Motor neuron (in vitro differentiated cells): ENCODE measurements around the gene RINL. TPM values are rescaled to one million over a fixed set of nuclear protein-coding genes. Genes with fewer than 3 reads are reported as not detected.

ENCODE experiments used
- ATAC-seq, 8 experiments: fragments of 200-7000 bp; cut with Tn5 transposase; replicated peaks in 6 of 8; 2 replicates each; pipeline ENCODE4 v1.8.0; 2021; ENCODE audit warnings: mild to moderate bottlenecking in 8 of 8, moderate library complexity in 8 of 8
- H3K27ac ChIP-seq, 2 donors: fragments of 250-450 bp; sonication (Bioruptor Pico); 2 replicates each; pipeline ENCODE4 v1.9.0; 2021; ENCODE audit warnings: antibody characterized with exemption in 2 of 2, mild to moderate bottlenecking in 2 of 2, moderate library complexity in 1 of 2
- H3K4me1 ChIP-seq, 2 donors: fragments of 250-450 bp; sonication (Bioruptor Pico); replicated peaks in 1 of 2; 2 replicates each; pipeline ENCODE4 v1.6.1; 2021; ENCODE audit warnings: antibody characterized with exemption in 2 of 2, mild to moderate bottlenecking in 2 of 2, moderate library complexity in 1 of 2
- H3K4me3 ChIP-seq, 5 donors: fragments of 250-450 bp; sonication (Bioruptor Pico); 2 replicates each; pipeline ENCODE4 v1.9.0; 2021; ENCODE audit warnings: antibody characterized with exemption in 5 of 5, mild to moderate bottlenecking in 5 of 5, moderate library complexity in 4 of 5
- WGBS, 10 experiments: fragments of 450-650 bp; shearing (Covaris generic); methylation state at CpG; one replicate each; pipeline ENCODE4 v1.0.0; 2022; 5-methylcytosine and 5-hydroxymethylcytosine counted together
- in situ Hi-C, 9 experiments: fragments of 400-800 bp; cut with MboI; loops; one replicate each; pipeline ENCODE4 v1.15.0; 2021; ENCODE audit warnings: low sequenced_read_pairs in 9 of 9, low pct_unique_long_range_greater_than_20kb in 2 of 9; ENCODE audit not compliant: unreplicated experiment in 9 of 9
- total RNA-seq, 8 experiments: library from RNA; unstranded; fragments of 300-600 nt; gene quantifications; 2 replicates each; pipeline versions ENCODE4 v1.2.3 to v1.2.4, GENCODE V29; 2022

The RINL gene
- total RNA-seq, 8 experiments from 2014 or later = 1.1 to 11.0 (median 3.3) TPM

DNA sequence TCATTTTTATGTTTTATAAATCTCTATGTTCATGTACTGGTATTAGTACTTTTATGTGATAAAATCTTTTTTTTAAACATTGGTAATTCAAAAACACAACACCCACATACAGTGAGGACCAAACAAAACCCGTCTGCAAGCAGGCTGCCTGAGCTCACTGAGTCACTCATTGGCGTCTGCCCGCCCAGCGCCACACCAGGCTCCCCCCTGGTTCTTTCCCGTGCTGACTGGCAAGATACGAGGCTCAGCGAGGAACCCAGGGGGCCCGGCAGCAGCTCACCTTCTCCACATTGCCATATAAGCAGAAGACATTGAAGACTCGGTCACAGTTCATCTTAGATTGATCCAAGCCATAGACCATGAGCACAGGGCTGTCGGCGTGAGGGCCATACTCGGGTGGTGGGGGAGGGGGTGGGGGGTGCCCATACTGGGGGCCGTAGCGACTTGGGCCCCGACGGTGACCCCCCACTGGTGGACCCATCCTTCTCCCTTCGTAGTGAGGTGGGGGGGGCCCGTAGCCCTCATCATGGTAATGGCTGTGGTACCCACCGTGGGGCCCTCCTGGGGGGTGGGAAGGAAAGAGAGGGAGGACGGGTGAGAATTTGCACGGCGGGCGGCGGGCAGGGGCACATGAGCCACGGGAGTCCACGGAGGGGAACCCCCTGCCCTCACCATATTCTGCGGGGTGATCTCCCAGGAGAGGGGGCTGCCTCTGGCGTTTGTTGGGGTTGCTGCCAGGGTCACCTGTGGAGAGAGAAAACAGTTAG lies 38.1 kb downstream of the RINL start:
- WGBS, 10 experiments = 80% methylated on average over 1 of the region's 28 CpGs; no CpG with 5 or more reads in 9 of the 10 experiments
- peak in 3 of 8 experiments; percentile 9 to 16 (median 15) for ATAC-seq
- Histone ChIP-seq H3K4me1 (no peaks in the 10 kb centered on the region), H3K4me3 (no peak overlapping the region), H3K27ac (no peak overlapping the region)
- in situ Hi-C loops = no loop called here

DNA sequence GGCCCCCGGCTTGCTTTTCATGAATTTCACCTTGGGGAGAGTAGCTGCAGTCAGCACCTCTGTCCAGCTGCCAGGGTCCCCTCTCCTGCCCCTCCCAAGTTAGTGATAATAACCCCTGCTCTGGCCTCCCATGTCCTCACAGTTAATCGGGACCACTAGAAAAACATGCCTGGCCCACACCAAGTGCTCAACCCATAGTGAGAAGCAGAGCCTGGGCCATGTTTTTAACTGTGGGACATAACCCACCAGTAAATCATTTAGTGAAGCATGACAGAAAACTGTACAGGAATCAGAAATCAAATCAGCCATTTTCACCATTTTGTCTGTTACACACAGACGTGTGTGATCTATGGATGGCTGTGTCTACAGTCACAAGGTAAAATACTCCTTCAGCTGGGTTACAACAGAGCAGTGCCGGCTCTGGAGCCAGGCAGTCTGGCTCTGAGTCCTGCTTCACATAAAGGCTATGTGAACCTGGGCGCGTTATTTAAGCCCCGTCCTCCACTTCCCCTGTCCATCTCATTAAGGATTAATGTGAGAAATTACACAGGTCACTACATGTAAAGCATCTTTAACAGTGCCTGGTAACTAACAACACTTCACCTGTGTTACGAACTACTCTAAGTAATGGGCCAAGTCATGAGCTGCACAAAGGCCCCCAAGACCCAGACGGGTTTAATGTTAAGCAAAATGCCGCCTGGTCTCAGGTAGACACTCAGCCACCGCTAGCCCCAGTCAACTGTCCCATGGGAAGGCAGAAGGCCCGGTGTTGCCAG lies 38.9 kb downstream of the RINL start:
- WGBS, 10 experiments = 83 to 100% (median 96%) methylated on average over 1 to 11 of the region's 12 CpGs
- H3K4me1 ChIP-seq = no peaks in the 10 kb centered on the region
- no peak overlapping the region for H3K4me3 ChIP-seq
- no peak overlapping the region for H3K27ac ChIP-seq
- in situ Hi-C loops = no loop called here
- ATAC-seq = no peak

DNA sequence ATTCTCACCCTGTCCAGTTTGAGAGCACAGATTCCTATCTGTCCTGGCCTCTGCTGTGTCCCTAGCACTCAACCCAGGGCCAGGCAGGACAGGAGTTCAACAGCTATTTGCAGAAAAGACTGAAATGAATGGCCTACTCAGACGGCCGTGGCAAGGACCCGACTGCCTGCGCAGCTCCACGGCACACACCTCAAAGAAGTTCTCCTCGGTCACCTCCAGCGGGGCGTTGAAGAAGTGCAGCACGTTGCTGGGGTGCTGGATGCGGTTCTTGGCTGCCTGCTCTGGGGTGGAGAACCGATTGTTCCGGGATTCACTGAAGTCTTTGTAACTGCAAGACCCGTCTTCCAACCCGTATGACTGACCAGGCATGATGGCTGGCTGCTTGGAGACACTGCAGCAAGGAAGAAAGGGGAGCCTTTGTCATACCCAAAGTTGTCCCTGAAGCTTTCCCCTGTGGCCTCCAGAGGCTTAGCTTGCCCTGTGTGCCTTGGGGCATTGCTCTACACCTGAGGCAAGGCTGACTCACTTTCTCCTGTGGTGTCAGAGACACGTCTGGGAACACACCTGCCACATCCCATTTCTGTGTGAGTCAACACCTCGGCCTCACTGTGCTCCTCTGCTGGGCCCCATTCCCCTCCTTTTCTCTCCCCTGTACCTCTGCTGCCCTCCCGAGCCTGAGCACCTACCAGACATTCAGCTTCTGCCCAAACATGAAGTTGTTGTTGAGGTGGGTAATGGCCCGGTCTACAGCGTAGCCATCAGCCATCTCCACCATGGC lies 39.7 kb downstream of the RINL start:
- H3K27ac ChIP-seq = no peak overlapping the region
- no peak overlapping the region for H3K4me3 ChIP-seq
- ATAC-seq = no peak
- WGBS, 10 experiments = 80 to 100% (median 88%) methylated on average over 1 to 9 of the region's 19 CpGs; no CpG with 5 or more reads in 5 of the 10 experiments
- no peaks in the 10 kb centered on the region for H3K4me1 ChIP-seq
- in situ Hi-C loops = no loop called here

DNA sequence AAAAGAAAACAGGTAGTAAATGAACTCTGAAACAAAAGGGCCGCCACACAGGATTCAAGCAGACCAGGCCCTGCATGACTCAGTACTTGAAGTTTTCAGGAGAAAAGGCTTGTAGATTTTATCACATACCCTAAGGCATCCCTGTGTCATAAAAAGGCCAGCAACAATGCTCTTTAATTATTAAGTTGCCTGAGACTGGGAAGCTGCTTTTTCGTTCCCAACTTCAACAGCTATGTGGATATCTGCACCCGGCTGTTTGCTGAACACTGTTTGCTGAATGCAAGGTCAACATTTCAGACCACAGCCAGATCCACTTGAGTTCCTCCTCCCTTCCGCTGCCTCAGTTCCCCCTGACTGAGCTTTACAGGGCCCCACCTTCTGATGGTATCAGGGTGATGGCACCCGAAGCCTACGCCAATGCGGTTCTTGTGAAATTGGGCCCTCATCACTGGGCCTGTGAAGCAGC lies 40.4 kb downstream of the RINL start:
- no peak overlapping the region for H3K27ac ChIP-seq
- H3K4me3 ChIP-seq = no peak overlapping the region
- in situ Hi-C loops = no loop called here
- WGBS, 10 experiments = 93 to 100% (median 97%) methylated on average over 1 to 5 of the region's 7 CpGs; no CpG with 5 or more reads in 3 of the 10 experiments
- H3K4me1 ChIP-seq = no peaks in the 10 kb centered on the region
- ATAC-seq = peak in 2 of 8 experiments; percentile 7 to 28

DNA sequence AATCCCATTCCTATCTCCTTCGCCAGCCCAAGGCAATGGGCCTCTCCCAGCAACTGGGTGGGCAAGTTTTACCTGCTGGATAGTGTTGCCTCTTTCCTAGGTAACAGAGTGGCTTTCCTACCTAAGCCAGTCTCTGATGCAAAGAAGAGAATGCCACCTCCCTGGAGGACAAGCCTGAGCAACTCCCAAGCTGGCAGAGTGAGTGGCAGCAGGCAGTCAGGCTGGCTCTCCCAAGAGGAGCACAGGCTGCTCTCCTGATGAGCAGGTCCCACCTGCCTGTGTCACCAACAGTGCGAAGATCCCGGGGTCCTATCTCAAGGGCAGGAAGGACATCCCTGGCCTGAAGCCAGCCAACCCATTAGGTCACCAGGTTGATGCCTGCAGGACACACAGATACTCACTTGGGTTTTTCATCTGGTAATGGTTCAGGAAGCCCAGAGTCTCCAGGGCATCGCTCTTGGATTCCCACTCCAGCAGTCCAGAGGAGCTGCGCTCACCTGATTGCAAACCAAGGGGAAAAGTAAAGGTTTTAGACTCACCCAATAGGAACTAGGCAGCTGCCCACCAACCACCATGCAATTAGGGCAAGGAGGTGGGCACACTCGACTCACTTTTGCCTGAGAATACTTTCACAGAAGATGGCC lies 41.0 kb downstream of the RINL start:
- H3K27ac ChIP-seq = no peak overlapping the region
- no peak for ATAC-seq
- peaks cover 1 to 3% of the 10 kb centered on the region in 2 donors for H3K4me1 ChIP-seq
- in situ Hi-C loops = no loop called here
- H3K4me3 ChIP-seq = no peak overlapping the region
- 75 to 100% (median 89%) methylated on average over 1 to 5 of the region's 6 CpGs; no CpG with 5 or more reads in 3 of the 10 experiments for WGBS, 10 experiments

DNA sequence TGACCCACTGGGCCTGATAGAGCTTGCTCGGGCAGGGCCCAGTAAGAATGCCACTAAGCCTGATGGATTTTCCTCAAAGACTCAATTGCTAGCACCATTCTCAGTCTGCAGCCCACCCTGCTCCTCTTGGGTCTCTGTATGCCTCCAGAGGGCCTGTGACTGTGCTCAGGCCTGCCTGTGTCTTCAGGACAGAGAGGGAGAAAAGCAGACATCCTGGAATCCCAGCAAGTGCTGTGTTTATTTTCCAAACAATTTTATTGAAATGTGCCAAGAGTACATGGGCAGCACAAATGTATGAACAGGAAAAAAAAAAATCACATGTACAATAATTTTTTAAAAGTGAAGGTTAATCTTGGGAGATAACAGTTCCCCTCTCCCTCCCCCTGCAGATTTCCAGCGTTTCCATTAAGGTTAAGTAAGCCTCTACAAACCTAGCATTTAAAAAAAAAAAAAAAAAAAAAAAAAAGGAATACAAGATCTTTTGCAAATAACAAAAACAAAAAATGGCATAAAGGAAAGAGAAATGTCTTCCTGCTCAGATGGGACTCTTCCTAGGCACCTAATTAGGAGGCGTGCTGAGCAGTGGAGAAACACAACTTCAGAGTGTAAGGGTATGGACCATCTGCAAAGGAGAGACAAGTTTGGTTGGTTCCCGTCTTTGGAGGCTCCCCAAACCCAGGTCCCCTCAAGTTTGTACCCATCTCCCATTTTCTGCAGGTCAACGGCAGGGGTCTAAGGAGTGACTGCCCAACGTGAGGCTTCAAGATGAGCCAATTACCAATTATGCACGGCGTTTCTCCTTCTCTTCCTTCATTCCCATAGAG lies 41.7 kb downstream of the RINL start:
- Histone ChIP-seq H3K4me1 (peaks cover 3 to 5% of the 10 kb centered on the region in 2 donors), H3K27ac (no peak overlapping the region), H3K4me3 (no peak overlapping the region)
- 52 to 100% (median 92%) methylated on average over 1 to 7 of the region's 8 CpGs for WGBS, 10 experiments
- in situ Hi-C loops = no loop called here
- no peak for ATAC-seq

DNA sequence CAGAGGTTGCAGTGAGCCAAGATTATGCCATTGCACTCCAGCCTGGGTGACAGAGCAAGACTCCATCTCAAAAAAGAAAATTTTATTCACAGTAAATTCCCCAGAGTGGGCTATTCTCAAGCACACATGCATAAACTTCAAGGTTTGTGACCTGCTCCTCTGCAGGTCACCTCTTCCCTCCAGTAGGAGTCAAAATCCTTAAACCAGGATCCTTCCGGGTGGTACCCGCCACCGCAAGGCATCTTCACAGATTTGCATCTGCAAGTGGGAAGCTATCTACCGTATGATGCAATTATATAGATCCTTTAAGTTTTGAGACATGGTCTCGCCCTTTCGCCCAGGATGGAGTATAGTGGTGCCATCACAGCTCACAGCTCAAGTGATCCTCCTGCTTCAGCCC lies 43.5 kb downstream of the RINL start:
- ATAC-seq = no peak
- WGBS, 10 experiments = 91 to 100% (median 96%) methylated on average over 3 to 5 of the region's 6 CpGs; no CpG with 5 or more reads in 4 of the 10 experiments
- Histone ChIP-seq H3K27ac (no peak overlapping the region), H3K4me3 (no peak overlapping the region), H3K4me1 (peaks cover 7 to 14% of the 10 kb centered on the region in 2 donors)
- in situ Hi-C loops = no loop called here

DNA sequence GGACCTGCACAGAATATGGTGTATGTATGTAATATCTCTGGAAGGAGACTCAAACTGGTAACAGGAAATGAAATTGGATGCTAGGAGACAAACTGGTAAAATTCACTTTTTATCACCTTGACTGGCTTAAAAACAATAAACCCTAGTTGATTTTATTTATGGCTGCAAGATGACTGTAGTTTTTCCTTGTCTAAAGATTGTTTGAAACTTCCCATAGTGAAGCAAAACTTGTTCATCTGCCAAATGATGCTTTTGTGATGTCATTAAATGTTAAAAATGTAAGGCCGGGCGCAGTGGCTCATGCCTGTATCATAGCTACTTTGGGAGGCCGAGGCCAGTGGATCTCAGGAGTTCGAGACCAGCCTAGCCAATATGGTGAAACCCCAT lies 44.0 kb downstream of the RINL start:
- no peak overlapping the region for H3K27ac ChIP-seq
- H3K4me1 ChIP-seq = peaks cover 7 to 14% of the 10 kb centered on the region in 2 donors
- no peak for ATAC-seq
- in situ Hi-C loops = no loop called here
- WGBS, 10 experiments = 65 to 100% (median 91%) methylated on average over 1 to 4 of the region's 4 CpGs; no CpG with 5 or more reads in 4 of the 10 experiments
- H3K4me3 ChIP-seq = no peak overlapping the region

DNA sequence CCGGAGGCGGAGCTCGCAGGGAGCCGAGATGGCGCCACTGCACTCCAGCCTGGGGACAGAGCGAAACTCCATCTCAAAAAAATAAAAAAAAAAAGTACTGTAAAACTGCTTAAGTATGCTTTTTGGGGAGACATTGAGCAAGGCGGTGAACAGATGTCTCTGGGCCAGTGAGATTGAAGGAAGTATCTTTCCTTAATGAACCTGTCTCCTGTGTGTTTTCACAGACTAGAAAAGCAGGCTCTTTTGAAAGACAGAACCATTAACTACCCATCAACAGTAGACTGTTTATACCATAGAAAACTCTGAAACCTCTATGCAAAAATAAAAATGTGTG lies 45.0 kb downstream of the RINL start:
- H3K27ac ChIP-seq = no peak overlapping the region
- in situ Hi-C loops = no loop called here
- H3K4me3 ChIP-seq = no peak overlapping the region
- ATAC-seq = no peak
- H3K4me1 ChIP-seq = peaks cover 7 to 14% of the 10 kb centered on the region in 2 donors
- 80 to 100% (median 100%) methylated on average over 1 to 7 of the region's 7 CpGs; no CpG with 5 or more reads in 1 of the 10 experiments for WGBS, 10 experiments

DNA sequence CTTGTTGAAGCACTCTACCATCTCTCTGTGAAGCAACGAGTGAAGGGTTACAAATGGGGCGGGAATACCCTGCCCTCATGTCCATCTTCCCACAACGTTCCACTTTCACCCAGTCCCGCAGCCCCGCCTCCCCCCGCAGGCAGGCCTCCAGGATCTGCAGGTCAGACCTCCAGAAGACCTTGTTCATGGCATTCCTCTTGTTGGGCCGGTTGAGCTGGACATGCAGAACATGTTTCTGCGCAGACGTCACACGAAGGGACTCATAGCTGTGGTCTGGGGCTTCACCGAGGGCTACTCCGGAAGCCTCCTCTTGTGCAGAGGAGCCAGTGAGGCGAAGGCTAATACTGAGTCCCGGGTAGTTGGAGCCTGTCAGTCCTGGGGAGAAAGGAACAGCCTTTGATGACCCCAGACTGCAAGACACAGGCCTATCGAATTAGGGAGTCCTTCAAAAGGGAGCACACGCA lies 46.9 kb downstream of the RINL start:
- ATAC-seq = peak; percentile 57 to 70 (median 66)
- Histone ChIP-seq H3K27ac (peak overlapping the region; percentile 83 to 91), H3K4me3 (peak overlapping the region; percentile 49 to 73 (median 58)), H3K4me1 (peaks cover 7 to 14% of the 10 kb centered on the region in 2 donors)
- 0 to 10% (median 0%) methylated on average over 1 to 4 of the region's 16 CpGs; no CpG with 5 or more reads in 4 of the 10 experiments for WGBS, 10 experiments
- in situ Hi-C loops = no loop called here

DNA sequence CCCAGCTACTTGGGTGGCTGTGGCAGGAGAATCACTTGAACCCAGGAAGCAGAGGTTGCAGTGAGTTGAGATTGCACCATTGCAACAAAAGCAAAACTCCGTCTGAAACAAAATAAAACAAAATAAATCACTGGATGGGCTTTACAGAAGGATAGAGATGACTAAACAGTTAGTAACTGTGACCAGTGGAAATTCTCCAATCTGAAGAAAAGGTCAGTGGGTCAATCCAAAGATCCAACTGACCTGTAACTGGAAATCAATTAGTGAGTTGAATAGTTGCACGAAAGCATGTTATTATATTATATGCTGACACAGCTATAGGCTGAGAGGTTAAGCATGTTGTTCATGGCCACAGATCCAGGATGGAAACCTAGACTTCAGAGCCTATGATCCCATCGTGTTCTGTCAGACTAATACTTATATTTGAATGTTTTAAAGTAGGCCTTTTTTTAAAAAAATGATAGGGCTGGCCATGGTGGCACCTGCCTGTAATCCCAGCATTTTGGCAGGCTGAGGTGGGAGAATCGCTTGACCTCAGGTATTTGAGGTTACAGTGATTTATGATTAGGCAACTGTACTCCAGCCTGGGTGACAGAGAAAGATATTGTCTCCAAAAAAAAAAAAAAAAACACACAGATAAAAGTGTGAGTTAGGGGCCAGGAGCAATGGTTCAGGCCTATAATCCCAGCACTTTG lies 47.9 kb downstream of the RINL start:
- in situ Hi-C loops = no loop called here
- no peak overlapping the region for H3K27ac ChIP-seq
- ATAC-seq = no peak

More for the DNA sequence above, 47.9 kb downstream of the RINL start:
- Histone ChIP-seq H3K4me3 (no peak overlapping the region), H3K4me1 (peaks cover 7 to 14% of the 10 kb centered on the region in 2 donors)
- WGBS, 10 experiments = 60 to 97% (median 80%) methylated on average over 1 to 4 of the region's 4 CpGs; no CpG with 5 or more reads in 3 of the 10 experiments
